GM08714 (cell line): Measurements from ENCODE around the gene GREB1.

Experiments used
- H3K4me3 ChIP-seq: fragments of 200-500 bp; sonication (Bioruptor generic); 2 replicates; pipeline ENCODE4 v1.5.1; 2014; ENCODE audit warnings: mild to moderate bottlenecking, low read length, inconsistent platforms
- ZNF274 ChIP-seq: IDR thresholded peaks from 2 replicates; pipeline ENCODE4 v1.6.1; 2012; ENCODE audit warnings: mild to moderate bottlenecking, low read depth, low read length

The GREB1 gene

GRCh38 chr2:11556101-11556806, 22.4 kb downstream of the GREB1 start:
- TF ChIP-seq ZNF274 = no peak
- H3K4me3 ChIP-seq = no peak overlapping the region

GRCh38 chr2:11558214-11558886, 24.5 kb downstream of the GREB1 start:
- no peak overlapping the region for H3K4me3 ChIP-seq
- TF ChIP-seq ZNF274 = no peak

GRCh38 chr2:11559066-11559785, 25.4 kb downstream of the GREB1 start:
- no peak overlapping the region for H3K4me3 ChIP-seq
- TF ChIP-seq ZNF274 = no peak

- TF ChIP-seq ZNF274 = no peak
- no peak overlapping the region for H3K4me3 ChIP-seq
These were observed 25.9 kb downstream of the GREB1 start for GRCh38 chr2:11559786-11560155.

- H3K4me3 ChIP-seq = no peak overlapping the region
- no peak for TF ChIP-seq ZNF274
These were observed 27.0 kb downstream of the GREB1 start for GRCh38 chr2:11560806-11561205.

GRCh38 chr2:11562011-11562410, 28.2 kb downstream of the GREB1 start:
- no peak for TF ChIP-seq ZNF274
- no peak overlapping the region for H3K4me3 ChIP-seq

- no peak overlapping the region for H3K4me3 ChIP-seq
- no peak for TF ChIP-seq ZNF274
These were observed 28.6 kb downstream of the GREB1 start for GRCh38 chr2:11562476-11562875.

GRCh38 chr2:11563784-11564666, 30.2 kb downstream of the GREB1 start:
- TF ChIP-seq ZNF274 = no peak
- H3K4me3 ChIP-seq = no peak overlapping the region

- H3K4me3 ChIP-seq = no peak overlapping the region
- TF ChIP-seq ZNF274 = no peak
These were observed 31.1 kb downstream of the GREB1 start for GRCh38 chr2:11564816-11565567.

GRCh38 chr2:11566383-11566782, 32.5 kb downstream of the GREB1 start:
- no peak overlapping the region for H3K4me3 ChIP-seq

GRCh38 chr2:11567631-11568031, 33.8 kb downstream of the GREB1 start:
- no peak for TF ChIP-seq ZNF274
- no peak overlapping the region for H3K4me3 ChIP-seq

More at GRCh38 chr2:11566383-11566782, 32.5 kb downstream of the GREB1 start:
- no peak for TF ChIP-seq ZNF274

- TF ChIP-seq ZNF274 = no peak
- H3K4me3 ChIP-seq = no peak overlapping the region
These were observed 34.6 kb downstream of the GREB1 start for GRCh38 chr2:11568436-11568835.

GRCh38 chr2:11569636-11570035, 35.8 kb downstream of the GREB1 start:
- no peak for TF ChIP-seq ZNF274
- H3K4me3 ChIP-seq = no peak overlapping the region
